AG09309 (cell line): ENCODE measurements around the gene ALDH1L1.

ENCODE experiments used
- DNase-seq: peaks from one replicate; pipeline ENCODE4 v3.0.0-alpha.2; 2010; ENCODE audit warnings: low read depth
- H3K4me3 ChIP-seq: 2 replicates; pipeline ENCODE4 v1.5.1; 2011; ENCODE audit warnings: mild to moderate bottlenecking, low read depth, low read length, moderate library complexity; ENCODE audit not compliant: control insufficient read depth
- CTCF ChIP-seq: IDR thresholded peaks from 2 replicates; pipeline ENCODE4 v1.5.1; 2011; ENCODE audit warnings: mild to moderate bottlenecking, low read depth, low read length, inconsistent platforms; ENCODE audit not compliant: insufficient read depth, control insufficient read depth; ENCODE audit errors: missing control alignments

Gene ALDH1L1

GRCh38 chr3:126083913-126084767 is 96.2 kb downstream of the ALDH1L1 start, which contains the start of gene SLC41A3:
TSS of gene SLC41A3 (minus strand) at chr3:126084124. CDS start at chr3:126068219, 15,905 bp downstream.
- TF ChIP-seq CTCF: peak; percentile 47
- DNase-seq: peak; percentile 20

GRCh38 chr3:126083511-126083912 is 96.9 kb downstream of the ALDH1L1 start:
- peak overlapping the region; percentile 66 for H3K4me3 ChIP-seq
- no peak for DNase-seq
- no peak for TF ChIP-seq CTCF

More at GRCh38 chr3:126083913-126084767, 96.2 kb downstream of the ALDH1L1 start, which contains the start of gene SLC41A3:
- peak within 1 kb of the TSS; percentile 66 for H3K4me3 ChIP-seq

GRCh38 chr3:126083138-126083445 is 97.3 kb downstream of the ALDH1L1 start:
- DNase-seq: no peak
- TF ChIP-seq CTCF: no peak
- peak overlapping the region; percentile 66 for H3K4me3 ChIP-seq

- no peak overlapping the region for H3K4me3 ChIP-seq
- TF ChIP-seq CTCF: no peak
- DNase-seq: no peak
Measured at GRCh38 chr3:126082362-126083137, 97.8 kb downstream of the ALDH1L1 start.

GRCh38 chr3:126081618-126082361 is 98.6 kb downstream of the ALDH1L1 start:
- no peak overlapping the region for H3K4me3 ChIP-seq
- TF ChIP-seq CTCF: peak; percentile 40
- no peak for DNase-seq

GRCh38 chr3:126080970-126081369 is 99.4 kb downstream of the ALDH1L1 start:
- no peak overlapping the region for H3K4me3 ChIP-seq
- no peak for TF ChIP-seq CTCF
- no peak for DNase-seq
